ENCODE measurements around the gene SH2B2. TPM values are rescaled to one million over a fixed set of nuclear protein-coding genes. Genes with fewer than 3 reads are reported as not detected.

The SH2B2 gene
- total RNA-seq, 1 experiment from 2014 or later: 14.7 TPM

GRCh38 chr7:102320181-102320580 is 33.5 kb downstream of the SH2B2 start (continued):
- TF ChIP-seq, protein P1, sequence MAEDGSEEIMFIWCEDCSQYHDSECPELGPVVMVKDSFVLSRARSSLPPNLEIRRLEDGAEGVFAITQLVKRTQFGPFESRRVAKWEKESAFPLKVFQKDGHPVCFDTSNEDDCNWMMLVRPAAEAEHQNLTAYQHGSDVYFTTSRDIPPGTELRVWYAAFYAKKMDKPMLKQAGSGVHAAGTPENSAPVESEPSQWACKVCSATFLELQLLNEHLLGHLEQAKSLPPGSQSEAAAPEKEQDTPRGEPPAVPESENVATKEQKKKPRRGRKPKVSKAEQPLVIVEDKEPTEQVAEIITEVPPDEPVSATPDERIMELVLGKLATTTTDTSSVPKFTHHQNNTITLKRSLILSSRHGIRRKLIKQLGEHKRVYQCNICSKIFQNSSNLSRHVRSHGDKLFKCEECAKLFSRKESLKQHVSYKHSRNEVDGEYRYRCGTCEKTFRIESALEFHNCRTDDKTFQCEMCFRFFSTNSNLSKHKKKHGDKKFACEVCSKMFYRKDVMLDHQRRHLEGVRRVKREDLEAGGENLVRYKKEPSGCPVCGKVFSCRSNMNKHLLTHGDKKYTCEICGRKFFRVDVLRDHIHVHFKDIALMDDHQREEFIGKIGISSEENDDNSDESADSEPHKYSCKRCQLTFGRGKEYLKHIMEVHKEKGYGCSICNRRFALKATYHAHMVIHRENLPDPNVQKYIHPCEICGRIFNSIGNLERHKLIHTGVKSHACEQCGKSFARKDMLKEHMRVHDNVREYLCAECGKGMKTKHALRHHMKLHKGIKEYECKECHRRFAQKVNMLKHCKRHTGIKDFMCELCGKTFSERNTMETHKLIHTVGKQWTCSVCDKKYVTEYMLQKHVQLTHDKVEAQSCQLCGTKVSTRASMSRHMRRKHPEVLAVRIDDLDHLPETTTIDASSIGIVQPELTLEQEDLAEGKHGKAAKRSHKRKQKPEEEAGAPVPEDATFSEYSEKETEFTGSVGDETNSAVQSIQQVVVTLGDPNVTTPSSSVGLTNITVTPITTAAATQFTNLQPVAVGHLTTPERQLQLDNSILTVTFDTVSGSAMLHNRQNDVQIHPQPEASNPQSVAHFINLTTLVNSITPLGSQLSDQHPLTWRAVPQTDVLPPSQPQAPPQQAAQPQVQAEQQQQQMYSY (CRISPR knock-in tag; IDR thresholded peaks at IDR 0.05): no peak
- TF ChIP-seq, protein P2, sequence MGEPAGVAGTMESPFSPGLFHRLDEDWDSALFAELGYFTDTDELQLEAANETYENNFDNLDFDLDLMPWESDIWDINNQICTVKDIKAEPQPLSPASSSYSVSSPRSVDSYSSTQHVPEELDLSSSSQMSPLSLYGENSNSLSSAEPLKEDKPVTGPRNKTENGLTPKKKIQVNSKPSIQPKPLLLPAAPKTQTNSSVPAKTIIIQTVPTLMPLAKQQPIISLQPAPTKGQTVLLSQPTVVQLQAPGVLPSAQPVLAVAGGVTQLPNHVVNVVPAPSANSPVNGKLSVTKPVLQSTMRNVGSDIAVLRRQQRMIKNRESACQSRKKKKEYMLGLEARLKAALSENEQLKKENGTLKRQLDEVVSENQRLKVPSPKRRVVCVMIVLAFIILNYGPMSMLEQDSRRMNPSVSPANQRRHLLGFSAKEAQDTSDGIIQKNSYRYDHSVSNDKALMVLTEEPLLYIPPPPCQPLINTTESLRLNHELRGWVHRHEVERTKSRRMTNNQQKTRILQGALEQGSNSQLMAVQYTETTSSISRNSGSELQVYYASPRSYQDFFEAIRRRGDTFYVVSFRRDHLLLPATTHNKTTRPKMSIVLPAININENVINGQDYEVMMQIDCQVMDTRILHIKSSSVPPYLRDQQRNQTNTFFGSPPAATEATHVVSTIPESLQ (CRISPR knock-in tag; IDR thresholded peaks at IDR 0.05): no peak
- TF ChIP-seq ZNF671 (CRISPR knock-in tag; IDR thresholded peaks at IDR 0.05) (no peak), OVOL2 (CRISPR knock-in tag; IDR thresholded peaks at IDR 0.05; ENCODE audit: borderline replicate concordance) (no peak), TEAD4 (CRISPR knock-in tag; IDR thresholded peaks at IDR 0.05) (no peak), ELF4 (CRISPR knock-in tag; IDR thresholded peaks at IDR 0.05; ENCODE audit: low read depth) (no peak)

- peaks cover 19% of the 10 kb centered on the region for H3K4me1 Mint-ChIP-seq
- H3K27me3 Mint-ChIP-seq (ENCODE audit: low read depth): peaks cover 13% of the 10 kb centered on the region
- DNase-seq (ENCODE audit: low spot score) (no peak), ATAC-seq (peak; percentile 7)
- ChIA-PET CTCF (interaction anchor here (0.6 to 2.2 kb wide), 8 partner anchors 20 to 778 kb away, joined by 3 to 17 read pairs (median 5); partner anchors contain the start of gene PRKRIP1), POLR2A (no interaction called here)
- H3K36me3 Mint-ChIP-seq: peaks cover 6% of the 10 kb centered on the region
- no peak overlapping the region for H3K27ac Mint-ChIP-seq
- H3K4me3 Mint-ChIP-seq: peak overlapping the region; percentile 34
- TF ChIP-seq FOXK1 (CRISPR knock-in tag; IDR thresholded peaks at IDR 0.05) (no peak), GRHL2 (CRISPR knock-in tag; IDR thresholded peaks at IDR 0.05; ENCODE audit: insufficient replicate concordance, severe bottlenecking) (no peak), JAZF1 (CRISPR knock-in tag; IDR thresholded peaks at IDR 0.05) (no peak), MXD4 (CRISPR knock-in tag; IDR thresholded peaks at IDR 0.05; ENCODE audit: borderline replicate concordance) (no peak), FOXP1 (CRISPR knock-in tag; IDR thresholded peaks at IDR 0.05; ENCODE audit: borderline replicate concordance) (no peak), NR3C1 (CRISPR knock-in tag; conservative IDR thresholded peaks at IDR 0.05; ENCODE audit: low read depth) (0 out of 2 replicates have a peak, but pooled peaks have one; percentile 22), USF2 (CRISPR knock-in tag; IDR thresholded peaks at IDR 0.05) (no peak), ZNF121 (CRISPR knock-in tag; IDR thresholded peaks at IDR 0.05) (0 out of 2 replicates have a peak, but pooled peaks have one; percentile 2)
- no peaks in the 10 kb centered on the region for H3K9me3 Mint-ChIP-seq
Measured at GRCh38 chr7:102320601-102321350, 34.1 kb downstream of the SH2B2 start.

GRCh38 chr7:102321351-102322201 is 34.9 kb downstream of the SH2B2 start:
- CTCF ChIA-PET: interaction anchor here (0.6 to 2.2 kb wide), 9 partner anchors 21 to 778 kb away, joined by 3 to 17 read pairs (median 4); partner anchors contain the start of gene PRKRIP1

More at GRCh38 chr7:102321351-102322201, 34.9 kb downstream of the SH2B2 start:
- ATAC-seq (peak; percentile 74), DNase-seq (ENCODE audit: low spot score) (peak; percentile 74)
- Mint-ChIP-seq H3K9me3 (no peaks in the 10 kb centered on the region), H3K4me3 (peak overlapping the region; percentile 38), H3K36me3 (peaks cover 6% of the 10 kb centered on the region), H3K27me3 (ENCODE audit: low read depth) (peaks cover 13% of the 10 kb centered on the region), H3K4me1 (peaks cover 19% of the 10 kb centered on the region), H3K27ac (no peak overlapping the region)
- POLR2A ChIA-PET: interaction anchor here (0.6 kb wide), 1 partner anchor 15 kb away, joined by 3 read pairs; no protein-coding TSS in a partner anchor
- no peak for TF ChIP-seq ETV6 (CRISPR knock-in tag; IDR thresholded peaks at IDR 0.05)
- TF ChIP-seq TP53 (CRISPR knock-in tag; IDR thresholded peaks at IDR 0.05): 0 out of 2 replicates have a peak, but pooled peaks have one; percentile 37
- peak; percentile 48; the same call in 1 of the 2 replicates for TF ChIP-seq SP1 (CRISPR knock-in tag; conservative IDR thresholded peaks at IDR 0.05)
